Loucy (cell line): Measurements from ENCODE around the gene CAPN2.

Source experiments
- CTCF ChIP-seq: fragments of 200-600 bp; sonication (generic); conservative IDR thresholded peaks from 2 replicates; pipeline ENCODE4 v1.5.1; 2014; ENCODE audit warnings: mild to moderate bottlenecking, antibody characterized with exemption, low read length
- EZH2phosphoT487 ChIP-seq: fragments of 200-600 bp; IDR thresholded peaks from 2 replicates; pipeline ENCODE4 v1.6.1; 2018; ENCODE audit warnings: antibody characterized with exemption, mild to moderate bottlenecking, moderate library complexity, borderline replicate concordance

GRCh38 chr1:223794136-223794880 is 82.0 kb downstream of the CAPN2 start:
- TF ChIP-seq CTCF (no peak), EZH2phosphoT487 (no peak)
